Activated T-cell treated with anti-CD3 and anti-CD28 coated beads, Interleukin-2, amount 50 U/mL, for 72 hours (primary cell): Measurements from ENCODE around the gene ZNF2. TPM values are rescaled to one million over a fixed set of nuclear protein-coding genes. Genes with fewer than 3 reads are reported as not detected.
"Not testable (repeated sequence)": the region's sequence is repeated elsewhere in the genome, so short reads cannot be mapped to it uniquely, and the experiment has no call there.

Source experiments
- ATAC-seq, 2 donors: fragments of 150-1000 bp; cut with Tn5 transposase; replicated peaks in 1 of 2; 2 replicates each; pipeline ENCODE4 v1.10.0; 2021; ENCODE audit warnings: moderate library complexity in 2 of 2, mild to moderate bottlenecking in 1 of 2
- DNase-seq, 2 donors: peaks; one replicate each; pipeline ENCODE4 v3.0.0; 2021 to 2022; ENCODE audit warnings: mixed read lengths in 1 of 2
- H3K27ac Mint-ChIP-seq: one replicate; pipeline ENCODE4 v1.8.0; 2022; ENCODE audit warnings: mild to moderate bottlenecking, moderate library complexity, mixed read lengths
- H3K27me3 Mint-ChIP-seq: one replicate; pipeline ENCODE4 v1.8.0; 2022; ENCODE audit warnings: low read depth, mixed read lengths
- H3K36me3 Mint-ChIP-seq, 2 donors: one replicate each; pipeline ENCODE4 v1.8.0; 2022; ENCODE audit warnings: mixed read lengths in 2 of 2, mild to moderate bottlenecking in 1 of 2; ENCODE audit not compliant: insufficient read depth in 2 of 2
- H3K4me1 Mint-ChIP-seq: one replicate; pipeline ENCODE4 v1.8.0; 2022; ENCODE audit warnings: low read depth, mixed read lengths
- H3K4me3 Mint-ChIP-seq, 2 donors: one replicate each; pipeline ENCODE4 v1.8.0; 2022; ENCODE audit warnings: mild to moderate bottlenecking in 2 of 2, mixed read lengths in 2 of 2, moderate library complexity in 2 of 2
- H3K9me3 Mint-ChIP-seq, 2 donors: one replicate each; pipeline ENCODE4 v1.8.0; 2022; ENCODE audit warnings: mixed read lengths in 2 of 2
- total RNA-seq, 2 donors: library from RNA; stranded (reverse); gene quantifications; one replicate each; pipeline ENCODE4 v1.2.3, GENCODE V29; 2022

The ZNF2 gene
- total RNA-seq, 2 donors from 2014 or later, result 3.0 to 4.7 TPM

GRCh38 chr2:95166065-95166763, 605 bp downstream of the ZNF2 start:
- H3K4me1 Mint-ChIP-seq, result peaks cover 37% of the 10 kb centered on the region
- no peaks in the 10 kb centered on the region for H3K27me3 Mint-ChIP-seq
- peak overlapping the region; percentile 95 to 99 for H3K4me3 Mint-ChIP-seq
- peaks cover 8 to 15% of the 10 kb centered on the region in 2 donors for H3K36me3 Mint-ChIP-seq
- H3K27ac Mint-ChIP-seq, result peak overlapping the region; percentile 93
- no peaks in the 10 kb centered on the region for H3K9me3 Mint-ChIP-seq
- no peak for DNase-seq
- peak; percentile 6 to 8 for ATAC-seq

DNA sequence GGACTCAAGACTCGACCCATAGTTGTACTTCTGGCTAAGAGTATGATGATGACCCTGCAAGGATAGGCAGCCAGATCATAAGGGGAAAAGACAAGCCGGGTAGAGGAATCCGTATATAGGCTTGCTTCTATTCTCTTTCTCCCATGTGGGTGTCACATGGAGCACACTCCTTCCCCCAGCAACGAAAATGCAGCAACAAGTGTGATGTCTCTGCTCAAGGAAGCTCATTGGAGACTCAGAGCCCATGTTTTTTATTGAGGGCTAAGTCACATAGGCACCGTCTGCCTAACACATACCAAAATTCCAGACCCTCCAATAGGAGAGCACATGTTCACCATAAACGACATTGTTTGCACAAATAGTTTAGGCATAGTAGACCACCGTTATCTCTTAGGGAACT, 6.3 kb downstream of the ZNF2 start:
- no peak overlapping the region for H3K27ac Mint-ChIP-seq
- no peak overlapping the region for H3K4me3 Mint-ChIP-seq
- peaks cover under 1 to 7% of the 10 kb centered on the region in 2 donors for H3K36me3 Mint-ChIP-seq
- no peak for ATAC-seq
- H3K9me3 Mint-ChIP-seq, result peaks cover 0 to 3% of the 10 kb centered on the region in 2 donors
- peaks cover 11% of the 10 kb centered on the region for H3K4me1 Mint-ChIP-seq
- no peaks in the 10 kb centered on the region for H3K27me3 Mint-ChIP-seq
- no peak for DNase-seq

DNA sequence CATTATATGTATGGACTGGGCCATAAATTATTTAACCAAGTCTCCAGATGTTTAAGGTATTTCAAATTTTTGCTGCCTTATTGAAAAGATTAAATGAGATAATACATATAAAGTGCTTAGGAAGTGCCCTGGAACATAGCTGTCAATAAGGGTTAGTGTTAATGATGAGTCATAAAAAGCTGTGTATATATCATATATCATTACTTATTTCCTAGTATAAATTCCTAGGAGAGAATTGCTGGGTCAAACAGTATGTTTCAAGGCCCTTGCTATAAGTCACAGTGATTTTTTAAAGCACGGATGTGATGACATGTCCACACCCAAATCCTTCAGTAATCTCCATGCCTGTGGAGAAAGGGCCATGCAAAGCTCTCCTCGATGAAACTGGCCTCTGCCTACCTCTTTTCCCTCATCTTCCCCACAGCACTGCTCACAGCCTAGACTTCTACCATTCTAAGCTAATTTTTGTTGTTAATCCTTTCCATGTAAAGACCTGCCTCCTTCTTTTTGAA, 8.5 kb downstream of the ZNF2 start:
- Mint-ChIP-seq H3K36me3 (peaks cover 7 to 19% of the 10 kb centered on the region in 2 donors), H3K4me1 (peaks cover 9% of the 10 kb centered on the region), H3K4me3 (no peak overlapping the region), H3K27ac (no peak overlapping the region), H3K27me3 (no peaks in the 10 kb centered on the region), H3K9me3 (peaks cover 2 to 3% of the 10 kb centered on the region in 2 donors)
- DNase-seq (no peak), ATAC-seq (no peak)

DNA sequence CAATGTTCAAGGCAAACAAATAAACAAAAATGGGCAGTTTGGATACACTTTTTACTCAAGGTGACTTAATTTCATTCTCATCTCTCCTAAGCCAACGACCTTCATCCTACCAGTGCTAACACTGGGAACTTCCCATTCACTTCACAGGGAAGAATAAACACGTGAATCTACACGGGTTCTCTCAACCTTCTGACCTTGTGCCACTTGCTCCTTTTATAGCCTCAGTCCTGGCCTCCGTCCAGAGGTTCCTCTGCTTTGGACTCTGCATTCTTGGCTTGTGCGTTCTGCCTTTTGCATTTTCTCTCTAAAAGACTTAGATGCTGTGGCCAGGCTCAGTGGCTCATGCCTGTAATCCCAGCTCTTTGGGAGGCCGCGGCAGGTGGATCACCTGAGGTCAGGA, 13.8 kb downstream of the ZNF2 start:
- Mint-ChIP-seq H3K36me3 (peaks cover 37 to 65% of the 10 kb centered on the region in 2 donors), H3K4me1 (peaks cover 2% of the 10 kb centered on the region), H3K4me3 (no peak overlapping the region)

DNA sequence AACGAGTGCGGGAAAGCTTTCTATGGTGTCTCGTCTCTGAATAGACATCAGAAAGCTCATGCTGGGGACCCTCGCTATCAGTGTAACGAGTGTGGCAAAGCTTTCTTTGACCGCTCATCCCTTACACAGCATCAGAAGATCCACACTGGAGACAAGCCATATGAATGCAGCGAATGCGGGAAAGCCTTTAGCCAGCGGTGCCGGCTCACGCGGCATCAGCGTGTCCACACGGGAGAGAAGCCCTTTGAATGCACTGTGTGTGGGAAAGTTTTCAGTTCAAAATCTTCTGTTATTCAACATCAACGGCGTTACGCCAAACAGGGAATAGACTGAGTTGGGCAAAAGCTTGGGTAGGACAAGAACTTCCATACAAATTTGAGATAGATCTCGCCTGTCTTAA, 16.2 kb downstream of the ZNF2 start:
- ATAC-seq (no peak), DNase-seq (no peak)
- Mint-ChIP-seq H3K27ac (no peak overlapping the region), H3K4me3 (no peak overlapping the region), H3K9me3 (peaks cover 15 to 19% of the 10 kb centered on the region in 2 donors), H3K36me3 (peaks cover 37 to 63% of the 10 kb centered on the region in 2 donors), H3K4me1 (no peaks in the 10 kb centered on the region), H3K27me3 (no peaks in the 10 kb centered on the region)

More for the DNA sequence above, 13.8 kb downstream of the ZNF2 start:
- no peak for ATAC-seq
- no peak for DNase-seq
- H3K9me3 Mint-ChIP-seq, result peaks cover 15 to 18% of the 10 kb centered on the region in 2 donors
- H3K27ac Mint-ChIP-seq, result no peak overlapping the region
- no peaks in the 10 kb centered on the region for H3K27me3 Mint-ChIP-seq

DNA sequence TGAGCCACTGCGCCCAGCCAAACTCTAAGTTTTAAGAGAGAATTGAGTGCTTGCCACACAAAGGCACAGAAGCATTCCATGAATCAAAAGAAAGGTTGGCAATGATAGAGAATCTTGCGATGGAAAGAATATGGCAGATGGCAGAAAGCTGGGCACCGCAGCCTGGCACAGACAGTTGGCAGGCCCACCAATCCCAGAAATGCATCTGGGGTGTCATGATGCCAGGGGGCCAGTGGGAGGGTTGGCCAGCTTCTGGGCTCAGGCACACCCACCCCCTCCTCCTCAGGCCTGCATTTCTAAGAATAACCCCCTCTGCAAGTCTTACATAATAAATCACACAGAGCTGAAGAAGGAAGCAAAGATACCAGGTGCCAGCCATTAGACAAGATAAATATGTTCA, 19.6 kb downstream of the ZNF2 start:
- Mint-ChIP-seq H3K4me1 (no peaks in the 10 kb centered on the region), H3K27me3 (peaks cover 5% of the 10 kb centered on the region), H3K27ac (no peak overlapping the region), H3K9me3 (peaks cover 13 to 16% of the 10 kb centered on the region in 2 donors), H3K4me3 (no peak overlapping the region), H3K36me3 (peaks cover 21 to 35% of the 10 kb centered on the region in 2 donors)
- DNase-seq, result no peak
- ATAC-seq, result no peak

DNA sequence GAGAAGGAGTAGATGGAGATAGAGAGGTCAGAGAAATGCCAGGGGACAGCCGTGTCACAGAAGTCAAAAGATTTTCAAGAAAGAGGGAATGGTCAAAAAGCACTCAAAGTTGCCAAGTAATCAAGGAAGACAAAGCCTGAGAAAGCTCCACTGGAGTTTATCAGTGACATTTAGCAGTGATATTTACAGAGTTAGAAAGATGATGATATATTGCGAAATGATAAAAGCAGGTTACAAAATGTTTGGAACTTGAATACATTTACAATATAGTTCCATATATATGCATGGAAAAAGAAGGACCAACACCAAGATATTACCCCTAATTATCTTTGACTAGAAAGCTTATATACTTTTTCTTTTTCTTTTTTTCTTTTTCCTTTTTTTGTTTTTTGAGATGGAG, 20.4 kb downstream of the ZNF2 start:
- H3K27ac Mint-ChIP-seq, result no peak overlapping the region
- no peak overlapping the region for H3K4me3 Mint-ChIP-seq
- peaks cover 9 to 13% of the 10 kb centered on the region in 2 donors for H3K9me3 Mint-ChIP-seq
- peaks cover 13% of the 10 kb centered on the region for H3K27me3 Mint-ChIP-seq
- DNase-seq (no peak), ATAC-seq (no peak)
- H3K36me3 Mint-ChIP-seq, result peaks cover 17 to 27% of the 10 kb centered on the region in 2 donors
- no peaks in the 10 kb centered on the region for H3K4me1 Mint-ChIP-seq

- H3K4me3 Mint-ChIP-seq, ATAC-seq, H3K4me1 Mint-ChIP-seq, H3K9me3 Mint-ChIP-seq, H3K36me3 Mint-ChIP-seq, H3K27ac Mint-ChIP-seq: not testable (repeated sequence)
- peaks cover 13% of the 10 kb centered on the region for H3K27me3 Mint-ChIP-seq
- peak; percentile 58 to 63 for DNase-seq
These were observed 27.3 kb downstream of the ZNF2 start for GRCh38 chr2:95192956-95193355.

DNA sequence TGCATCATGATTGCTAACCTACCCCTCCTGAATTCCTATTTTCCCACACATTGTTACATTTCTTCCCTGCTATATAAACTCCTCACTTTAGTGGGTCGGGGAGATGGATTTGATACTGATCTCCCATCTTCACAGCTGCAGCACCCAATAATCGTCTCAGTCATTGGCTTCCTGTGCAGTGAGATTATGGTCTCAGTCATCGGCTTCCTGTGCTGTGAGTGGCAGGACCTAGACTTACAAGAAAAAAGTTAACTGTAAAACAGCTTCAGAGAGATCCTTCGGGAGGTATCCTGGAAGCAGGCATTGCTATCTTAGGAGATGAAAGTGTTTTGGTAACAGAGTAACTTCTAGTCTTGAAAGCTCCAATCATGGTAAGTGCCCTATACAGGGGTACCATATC, 38.3 kb downstream of the ZNF2 start:
- Mint-ChIP-seq H3K27ac (no peak overlapping the region), H3K36me3 (peaks cover 6% of the 10 kb centered on the region in 2 donors), H3K4me1 (peaks cover 18% of the 10 kb centered on the region), H3K4me3 (no peak overlapping the region), H3K27me3 (no peaks in the 10 kb centered on the region), H3K9me3 (peaks cover 2 to 4% of the 10 kb centered on the region in 2 donors)
- ATAC-seq (no peak), DNase-seq (no peak)

- Mint-ChIP-seq H3K27me3 (no peaks in the 10 kb centered on the region), H3K4me1 (peaks cover 23% of the 10 kb centered on the region), H3K36me3 (peaks cover 11% of the 10 kb centered on the region in 2 donors), H3K9me3 (peaks cover 6 to 9% of the 10 kb centered on the region in 2 donors), H3K27ac (no peak overlapping the region), H3K4me3 (no peak overlapping the region)
- DNase-seq (no peak), ATAC-seq (no peak)
These were observed 38.8 kb downstream of the ZNF2 start for GRCh38 chr2:95204396-95204795.

DNA sequence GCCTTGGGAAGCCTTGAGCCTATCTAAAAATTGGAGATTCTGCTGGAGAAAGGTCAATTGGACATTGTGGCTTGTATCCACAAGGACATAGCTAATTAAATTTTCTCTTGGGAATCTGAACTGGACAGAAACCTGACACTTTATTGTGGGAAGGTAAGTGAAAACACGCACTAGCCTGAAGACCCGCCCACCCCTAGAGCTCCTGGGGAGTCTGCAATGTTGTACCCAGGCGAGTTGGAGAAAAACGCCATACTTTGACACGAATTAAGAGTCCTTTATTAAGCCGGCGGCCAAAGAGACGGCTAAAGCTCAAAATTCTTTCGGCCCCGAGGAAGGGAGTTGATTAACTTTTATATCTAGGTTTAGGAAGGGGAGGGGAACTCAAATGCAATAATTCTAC, 40.5 kb downstream of the ZNF2 start:
- DNase-seq (no peak), ATAC-seq (no peak)
- Mint-ChIP-seq H3K27ac (peak overlapping the region; percentile 79), H3K27me3 (no peaks in the 10 kb centered on the region), H3K36me3 (peaks cover 22 to 24% of the 10 kb centered on the region in 2 donors), H3K4me1 (peaks cover 25% of the 10 kb centered on the region), H3K9me3 (peaks cover 13 to 17% of the 10 kb centered on the region in 2 donors), H3K4me3 (peak overlapping the region; percentile 93 to 95)

DNA sequence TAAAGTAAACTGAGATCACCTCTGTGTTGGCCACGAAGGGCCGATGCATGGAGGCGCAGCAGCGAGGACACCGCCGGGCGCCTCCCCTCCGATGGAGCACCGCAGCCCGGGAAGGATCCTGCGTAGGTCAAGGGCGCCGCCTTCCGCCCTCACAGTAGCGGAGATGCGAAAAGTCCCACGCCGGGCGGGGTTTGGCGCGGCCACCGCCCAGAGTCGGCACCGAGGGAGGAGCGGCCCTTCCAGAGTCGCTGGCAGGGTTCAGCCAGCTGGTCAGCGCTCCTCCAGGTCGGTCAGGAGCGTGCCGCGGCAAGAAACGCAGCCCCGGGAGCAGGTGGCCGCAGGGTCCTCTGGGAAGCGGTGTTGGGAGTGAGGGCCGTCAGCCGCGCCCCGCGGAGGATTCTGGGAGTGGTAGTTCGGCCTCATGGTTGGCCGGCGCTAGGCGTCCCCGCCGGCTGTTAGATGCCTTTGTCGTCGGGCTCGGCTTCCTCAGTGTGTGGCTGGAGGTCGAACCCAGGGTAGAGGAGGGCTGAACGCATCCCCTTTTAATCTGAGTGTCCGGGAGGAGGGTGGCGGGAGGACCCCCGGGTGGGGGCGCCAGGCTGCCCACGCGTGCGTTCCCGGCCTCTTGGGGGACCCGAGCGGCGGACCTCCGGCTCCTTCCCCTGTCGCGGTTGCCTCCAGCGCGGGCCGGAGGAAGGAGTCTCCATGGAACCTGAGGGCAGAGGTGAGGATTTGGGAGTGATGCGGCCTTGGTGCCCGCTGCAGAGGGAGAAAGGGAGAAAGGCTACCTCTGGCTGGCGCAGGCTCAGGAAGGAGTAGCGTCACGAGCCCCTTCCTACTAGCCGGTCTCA, 41.7 kb downstream of the ZNF2 start, which contains the start of gene ZNF892:
Gene ZNF892 (plus strand): TSS at position 411 of the 851 bp plus-strand sequence. CDS start 295 bp downstream, at position 706.
- peak; percentile 85 to 86 for DNase-seq
- Mint-ChIP-seq H3K4me3 (peak within 1 kb of the TSS; percentile 93 to 95), H3K27me3 (no peaks in the 10 kb centered on the region), H3K27ac (peak within 1 kb of the TSS; percentile 93), H3K9me3 (peaks cover 17 to 18% of the 10 kb centered on the region in 2 donors), H3K36me3 (peaks cover 27 to 36% of the 10 kb centered on the region in 2 donors), H3K4me1 (peaks cover 25% of the 10 kb centered on the region)
- ATAC-seq, result peak; percentile 96 to 97

GRCh38 chr2:95208106-95208505, 42.5 kb downstream of the ZNF2 start:
- DNase-seq, result no peak
- H3K27ac Mint-ChIP-seq, result peak overlapping the region; percentile 0
- H3K9me3 Mint-ChIP-seq, result peaks cover 20 to 23% of the 10 kb centered on the region in 2 donors
- ATAC-seq, result no peak
- peaks cover 25% of the 10 kb centered on the region for H3K4me1 Mint-ChIP-seq
- H3K36me3 Mint-ChIP-seq, result peaks cover 32 to 43% of the 10 kb centered on the region in 2 donors
- H3K4me3 Mint-ChIP-seq, result peak overlapping the region; percentile 93 to 95
- no peaks in the 10 kb centered on the region for H3K27me3 Mint-ChIP-seq
